ENCODE results near the gene ALDH1A3. TPM values are rescaled to one million over a fixed set of nuclear protein-coding genes. Genes with fewer than 3 reads are reported as not detected.

Gene ALDH1A3
- total and polyA plus RNA-seq, 2 experiments from 2014 or later = 4.0 to 19.8 TPM

GRCh38 chr15:100959066-100960050, 79.7 kb downstream of the ALDH1A3 start:
- no peak overlapping the region; the same call in 1 of the 2 replicates for H2AFZ ChIP-seq
- Mint-ChIP-seq H3K27me3 (ENCODE audit: insufficient read depth, low read depth, poor library complexity) (peaks cover 6% of the 10 kb centered on the region), H3K4me1 (peaks cover 2% of the 10 kb centered on the region), H3K36me3 (ENCODE audit: low read depth) (no peaks in the 10 kb centered on the region), H3K27ac (no peak overlapping the region), H3K9me3 (no peaks in the 10 kb centered on the region; the same call in 2 of the 3 replicates), H3K4me3 (no peak overlapping the region)
- no peak for DNase-seq (ENCODE audit: low spot score)
- H3K4me2 ChIP-seq = no peak overlapping the region
- no peaks in the 10 kb centered on the region for H3K79me2 ChIP-seq (replicated peaks; ENCODE audit: insufficient read depth)
- no peaks in the 10 kb centered on the region for H3F3A ChIP-seq (replicated peaks; ENCODE audit: low read depth)
- H3K27me3 ChIP-seq (ENCODE audit: insufficient read depth) = no peaks in the 10 kb centered on the region
- H3K4me1 ChIP-seq (ENCODE audit: insufficient read depth) = no peaks in the 10 kb centered on the region
- no peaks in the 10 kb centered on the region for H3K36me3 ChIP-seq (ENCODE audit: insufficient read depth)
- H3K27ac ChIP-seq (ENCODE audit: low read depth) = no peak overlapping the region
- no peak overlapping the region for H3K4me3 ChIP-seq
- H3K9me2 ChIP-seq (ENCODE audit: insufficient read depth) = no peaks in the 10 kb centered on the region
- TF ChIP-seq EZH2 (IDR thresholded peaks at IDR 0.05; ENCODE audit: low read depth, unreplicated experiment) (no peak), CTCF (conservative IDR thresholded peaks at IDR 0.05; ENCODE audit: low read depth in 2 of 2) (no peak), STAT1 (IDR thresholded peaks at IDR 0.05; ENCODE audit: unreplicated experiment) (no peak), POLR2AphosphoS5 (IDR thresholded peaks at IDR 0.05; ENCODE audit: low read depth) (no peak), ETS1 (IDR thresholded peaks at IDR 0.05) (no peak), ZNF331 (CRISPR knock-in tag; IDR thresholded peaks at IDR 0.05; ENCODE audit: low read depth) (no peak), EZH2phosphoT487 (IDR thresholded peaks at IDR 0.05; ENCODE audit: unreplicated experiment) (no peak), REST (IDR thresholded peaks at IDR 0.05; ENCODE audit: unreplicated experiment) (no peak), NANOG (IDR thresholded peaks at IDR 0.05; ENCODE audit: borderline replicate concordance) (no peak), JUNB (IDR thresholded peaks at IDR 0.05; ENCODE audit: unreplicated experiment) (no peak)
- no peaks in the 10 kb centered on the region for H4K20me1 ChIP-seq (replicated peaks; ENCODE audit: insufficient read depth)
- no peak for ATAC-seq

Small RNA genes within 50 kb of the gene (small RNA-seq; reads per million reads assigned to genes)
- not detected for gene AC015712.3 (ENCODE audit: low replicate concordance)

Other genes with a start within 250 kb of the ALDH1A3 start
- gene LRRK1, start 39.5 kb downstream of the ALDH1A3 start, total RNA-seq (2014; rRNA removed; shearing (Covaris generic)) = 2.6 and 4.4 TPM in 2 replicates
- gene LRRK1, start 39.5 kb downstream of the ALDH1A3 start, polyA plus RNA-seq (2016; fragmentation: Nextera tagmentation; extraction: Ambion mirVana) = 4.1 and 4.5 TPM in 2 replicates